CD8-positive, alpha-beta memory T cell (primary cell): ENCODE measurements around the gene ITGB6. TPM values are rescaled to one million over a fixed set of nuclear protein-coding genes. Genes with fewer than 3 reads are reported as not detected.

Experiments used
- CTCF ChIA-PET: fragments of 350-600 bp; sonication (Branson Sonifier 250); formaldehyde crosslinking; loops from one replicate; lab custom pipeline; 2021; ENCODE audit warnings: antibody characterized with exemption; lab: Charles Lee
- POLR2A ChIA-PET: fragments of 350-600 bp; sonication (Branson Sonifier 250); formaldehyde crosslinking; loops from one replicate; lab custom pipeline; 2021; ENCODE audit warnings: antibody characterized with exemption; lab: Charles Lee
- DNase-seq, 5 donors: peaks; one replicate each; pipeline versions ENCODE4 v3.0.0 to v3.0.0-alpha.2; 2020 to 2022; ENCODE audit warnings: mixed read lengths in 1 of 5
- H3K27ac ChIP-seq: one replicate; pipeline ENCODE4 v1.7.0; 2013; ENCODE audit warnings: low read depth, mild to moderate bottlenecking, low read length, moderate library complexity
- H3K27me3 ChIP-seq: 2 replicates; pipeline ENCODE4 v1.7.0; 2013; ENCODE audit warnings: low read length, mild to moderate bottlenecking; ENCODE audit not compliant: insufficient read depth, poor library complexity, severe bottlenecking
- H3K36me3 ChIP-seq: 2 replicates; pipeline ENCODE4 v1.7.0; 2013; ENCODE audit warnings: mild to moderate bottlenecking, low read length, moderate library complexity; ENCODE audit not compliant: insufficient read depth
- H3K4me1 ChIP-seq: 2 replicates; pipeline ENCODE4 v1.7.0; 2013; ENCODE audit warnings: mild to moderate bottlenecking, low read length, moderate library complexity; ENCODE audit not compliant: insufficient read depth
- H3K4me3 ChIP-seq: 2 replicates; pipeline ENCODE4 v1.7.0; 2013; ENCODE audit warnings: mild to moderate bottlenecking, low read length
- H3K9me3 ChIP-seq: 2 replicates; pipeline ENCODE4 v1.7.0; 2013; ENCODE audit warnings: mild to moderate bottlenecking, low read length
- H3K27ac Mint-ChIP-seq, 8 donors: one replicate each; pipeline ENCODE4 v1.8.0; 2020 to 2021; ENCODE audit warnings: mixed read lengths in 8 of 8, mild to moderate bottlenecking in 6 of 8, inconsistent platforms in 3 of 8, moderate library complexity in 3 of 8
- H3K27me3 Mint-ChIP-seq, 2 donors: one replicate each; pipeline ENCODE4 v1.8.0; 2020 to 2021; ENCODE audit warnings: mixed read lengths in 2 of 2, mild to moderate bottlenecking in 1 of 2, moderate library complexity in 1 of 2
- H3K36me3 Mint-ChIP-seq, 3 donors: one replicate each; pipeline ENCODE4 v1.8.0; 2020 to 2021; ENCODE audit warnings: mixed read lengths in 3 of 3, inconsistent platforms in 1 of 3, mild to moderate bottlenecking in 1 of 3
- H3K4me1 Mint-ChIP-seq, 3 donors: one replicate each; pipeline ENCODE4 v1.8.0; 2020 to 2021; ENCODE audit warnings: mixed read lengths in 3 of 3, inconsistent platforms in 1 of 3, mild to moderate bottlenecking in 1 of 3
- H3K4me3 Mint-ChIP-seq, 7 donors: one replicate each; pipeline ENCODE4 v1.8.0; 2020 to 2021; ENCODE audit warnings: mixed read lengths in 7 of 7, mild to moderate bottlenecking in 6 of 7, moderate library complexity in 4 of 7, inconsistent platforms in 2 of 7
- H3K9me3 Mint-ChIP-seq, 5 donors: one replicate each; pipeline ENCODE4 v1.8.0; 2020 to 2022; ENCODE audit warnings: mixed read lengths in 5 of 5, mild to moderate bottlenecking in 3 of 5, moderate library complexity in 2 of 5, inconsistent platforms in 1 of 5
- polyA plus RNA-seq: library from polyadenylated mRNA; unstranded; fragments of 300-500 nt; fragmentation: Illumina TruSeq; gene quantifications from one replicate; pipeline ENCODE4 v1.2.3, GENCODE V29; 2021
- total RNA-seq, 2 experiments: library from RNA; stranded (reverse); gene quantifications; one replicate each; pipeline ENCODE4 v1.2.3, GENCODE V29; 2021

ITGB6 gene
- total and polyA plus RNA-seq, 3 experiments from 2014 or later: not detected

- no peak for DNase-seq
Measured at GRCh38 chr2:160097326-160097725, 102.7 kb downstream of the ITGB6 start.

GRCh38 chr2:160096409-160096808 is 103.7 kb downstream of the ITGB6 start:
- Mint-ChIP-seq H3K9me3 (peaks cover 8 to 25% (median 14%) of the 10 kb centered on the region in 5 donors), H3K27me3 (peaks cover 2 to 20% of the 10 kb centered on the region in 2 donors), H3K36me3 (peaks cover 0 to 16% (median 0%) of the 10 kb centered on the region in 3 donors), H3K27ac (no peak overlapping the region), H3K4me3 (no peak overlapping the region), H3K4me1 (no peaks in the 10 kb centered on the region)
- POLR2A ChIA-PET: no interaction called here
- Histone ChIP-seq H3K27me3 (no peaks in the 10 kb centered on the region), H3K27ac (no peak overlapping the region), H3K9me3 (no peaks in the 10 kb centered on the region), H3K4me3 (no peak overlapping the region), H3K4me1 (no peaks in the 10 kb centered on the region), H3K36me3 (no peaks in the 10 kb centered on the region)
- CTCF ChIA-PET: no interaction called here
- no peak for DNase-seq

More at GRCh38 chr2:160097326-160097725, 102.7 kb downstream of the ITGB6 start:
- Histone ChIP-seq H3K27ac (no peak overlapping the region), H3K4me3 (no peak overlapping the region), H3K4me1 (no peaks in the 10 kb centered on the region), H3K27me3 (no peaks in the 10 kb centered on the region), H3K36me3 (no peaks in the 10 kb centered on the region), H3K9me3 (no peaks in the 10 kb centered on the region)
- H3K36me3 Mint-ChIP-seq: peaks cover 0 to 12% (median 0%) of the 10 kb centered on the region in 3 donors
- POLR2A ChIA-PET: no interaction called here
- H3K27me3 Mint-ChIP-seq: peaks cover under 1 to 19% of the 10 kb centered on the region in 2 donors
- H3K4me3 Mint-ChIP-seq: no peak overlapping the region
- no peak overlapping the region for H3K27ac Mint-ChIP-seq
- H3K9me3 Mint-ChIP-seq: peaks cover 5 to 16% (median 11%) of the 10 kb centered on the region in 5 donors
- no peaks in the 10 kb centered on the region for H3K4me1 Mint-ChIP-seq
- CTCF ChIA-PET: interaction anchor here (1.4 kb wide), 1 partner anchor 13 kb away, joined by 5 read pairs; no protein-coding TSS in a partner anchor

- H3K4me1 ChIP-seq: no peaks in the 10 kb centered on the region
- no peak overlapping the region for H3K27ac ChIP-seq
- no peaks in the 10 kb centered on the region for H3K36me3 ChIP-seq
- Mint-ChIP-seq H3K27ac (no peak overlapping the region), H3K27me3 (peaks cover 4 to 19% of the 10 kb centered on the region in 2 donors), H3K4me3 (no peak overlapping the region), H3K9me3 (peaks cover 28 to 59% (median 48%) of the 10 kb centered on the region in 5 donors), H3K4me1 (no peaks in the 10 kb centered on the region), H3K36me3 (peaks cover 0 to 31% (median 1%) of the 10 kb centered on the region in 3 donors)
- no peak for DNase-seq
- ChIA-PET POLR2A (no interaction called here), CTCF (no interaction called here)
- no peaks in the 10 kb centered on the region for H3K27me3 ChIP-seq
- H3K4me3 ChIP-seq: no peak overlapping the region
- peaks cover 18% of the 10 kb centered on the region for H3K9me3 ChIP-seq
Measured at GRCh38 chr2:160092445-160092844, 107.6 kb downstream of the ITGB6 start.

GRCh38 chr2:160091381-160091780 is 108.7 kb downstream of the ITGB6 start:
- Histone ChIP-seq H3K4me3 (no peak overlapping the region), H3K27me3 (no peaks in the 10 kb centered on the region), H3K36me3 (no peaks in the 10 kb centered on the region), H3K4me1 (no peaks in the 10 kb centered on the region), H3K27ac (no peak overlapping the region), H3K9me3 (peaks cover 23% of the 10 kb centered on the region)
- H3K4me3 Mint-ChIP-seq: no peak overlapping the region
- peaks cover 6 to 19% of the 10 kb centered on the region in 2 donors for H3K27me3 Mint-ChIP-seq
- no peak for DNase-seq
- no peak overlapping the region for H3K27ac Mint-ChIP-seq
- CTCF ChIA-PET: interaction anchor here (0.7 kb wide), 1 partner anchor 14 kb away, joined by 3 read pairs; no protein-coding TSS in a partner anchor
- peaks cover 0 to 31% (median 1%) of the 10 kb centered on the region in 3 donors for H3K36me3 Mint-ChIP-seq
- POLR2A ChIA-PET: no interaction called here
- peaks cover 37 to 69% (median 59%) of the 10 kb centered on the region in 5 donors for H3K9me3 Mint-ChIP-seq
- H3K4me1 Mint-ChIP-seq: no peaks in the 10 kb centered on the region

GRCh38 chr2:160087854-160088745 is 112.0 kb downstream of the ITGB6 start:
- peaks cover 0 to 19% (median 2%) of the 10 kb centered on the region in 3 donors for H3K36me3 Mint-ChIP-seq

GRCh38 chr2:160085662-160086061 is 114.4 kb downstream of the ITGB6 start:
- no peaks in the 10 kb centered on the region for H3K4me1 ChIP-seq
- H3K36me3 ChIP-seq: no peaks in the 10 kb centered on the region
- Mint-ChIP-seq H3K27ac (no peak overlapping the region), H3K27me3 (peaks cover 4 to 11% of the 10 kb centered on the region in 2 donors), H3K36me3 (peaks cover 0 to 7% (median 2%) of the 10 kb centered on the region in 3 donors), H3K4me1 (no peaks in the 10 kb centered on the region), H3K4me3 (no peak overlapping the region), H3K9me3 (peaks cover 31 to 68% (median 61%) of the 10 kb centered on the region in 5 donors)
- no peaks in the 10 kb centered on the region for H3K27me3 ChIP-seq
- H3K4me3 ChIP-seq: no peak overlapping the region
- CTCF ChIA-PET: no interaction called here
- POLR2A ChIA-PET: no interaction called here
- DNase-seq: no peak
- H3K9me3 ChIP-seq: peaks cover 23% of the 10 kb centered on the region
- H3K27ac ChIP-seq: no peak overlapping the region

More at GRCh38 chr2:160087854-160088745, 112.0 kb downstream of the ITGB6 start:
- Mint-ChIP-seq H3K9me3 (peaks cover 41 to 82% (median 74%) of the 10 kb centered on the region in 5 donors), H3K4me3 (no peak overlapping the region), H3K4me1 (no peaks in the 10 kb centered on the region), H3K27me3 (peaks cover 4 to 8% of the 10 kb centered on the region in 2 donors), H3K27ac (no peak overlapping the region)
- Histone ChIP-seq H3K36me3 (no peaks in the 10 kb centered on the region), H3K4me3 (no peak overlapping the region), H3K27me3 (no peaks in the 10 kb centered on the region), H3K4me1 (no peaks in the 10 kb centered on the region), H3K9me3 (peaks cover 23% of the 10 kb centered on the region), H3K27ac (no peak overlapping the region)
- no peak for DNase-seq
- ChIA-PET CTCF (no interaction called here), POLR2A (no interaction called here)

- ChIA-PET CTCF (interaction anchor here (1.7 kb wide), 1 partner anchor 13 kb away, joined by 3 read pairs; no protein-coding TSS in a partner anchor), POLR2A (no interaction called here)
- peaks cover 6 to 12% of the 10 kb centered on the region in 2 donors for H3K27me3 Mint-ChIP-seq
- H3K4me1 ChIP-seq: no peaks in the 10 kb centered on the region
- DNase-seq: no peak
- no peaks in the 10 kb centered on the region for H3K36me3 Mint-ChIP-seq
- no peaks in the 10 kb centered on the region for H3K36me3 ChIP-seq
- H3K27ac Mint-ChIP-seq: no peak overlapping the region
- no peaks in the 10 kb centered on the region for H3K4me1 Mint-ChIP-seq
- H3K9me3 ChIP-seq: no peaks in the 10 kb centered on the region
- no peak overlapping the region for H3K4me3 Mint-ChIP-seq
- no peaks in the 10 kb centered on the region for H3K27me3 ChIP-seq
- peaks cover 0 to 9% (median 3%) of the 10 kb centered on the region in 5 donors for H3K9me3 Mint-ChIP-seq
- H3K4me3 ChIP-seq: no peak overlapping the region
- H3K27ac ChIP-seq: no peak overlapping the region
Measured at GRCh38 chr2:160077912-160078810, 121.9 kb downstream of the ITGB6 start.
